Measurements from ENCODE around the gene IQUB. TPM values are rescaled to one million over a fixed set of nuclear protein-coding genes. Genes with fewer than 3 reads are reported as not detected.

The IQUB gene
- total and polyA plus RNA-seq, 10 donors, result 0.05 to 1.0 (median 0.35) TPM

DNA sequence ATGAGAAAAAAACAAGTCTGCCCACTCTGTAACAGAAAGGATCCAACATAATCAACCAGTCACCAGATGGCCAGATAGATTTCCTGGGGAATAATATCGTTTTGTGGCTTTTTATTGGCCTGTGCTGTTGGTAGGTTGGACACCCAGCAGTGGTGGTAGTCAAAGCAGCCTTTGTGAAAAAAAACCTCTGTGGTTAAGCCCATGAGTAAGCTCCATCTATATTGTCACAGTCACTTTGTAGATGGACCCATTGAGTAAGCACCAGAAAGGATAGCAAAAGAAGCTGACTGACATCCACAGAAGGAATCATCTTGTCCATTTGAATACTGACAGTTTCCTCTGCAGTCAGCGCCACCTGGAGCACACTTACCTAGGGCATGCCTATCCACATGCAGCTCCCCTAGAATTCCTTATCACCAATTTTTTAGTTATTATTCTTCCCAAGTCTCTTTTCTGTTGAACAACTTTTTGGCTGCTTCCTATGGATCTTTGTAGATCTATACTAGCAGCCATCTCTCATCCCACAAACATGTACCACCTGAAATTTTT, 96.9 kb downstream of the IQUB start:
- Histone ChIP-seq H3K36me3 (no peaks in the 10 kb centered on the region), H3K4me3 (no peak overlapping the region), H3K4me1 (no peaks in the 10 kb centered on the region), H3K9me3 (no peaks in the 10 kb centered on the region), H3K27me3 (replicated peaks in 1 of 7) (no peaks in the 10 kb centered on the region), H3K27ac (no peak overlapping the region)
- 71 to 81% (median 74%) methylated on average over 2 of the region's 2 CpGs for WGBS, 5 donors
- no peak for DNase-seq
- intact Hi-C loops (cut with DNase I; ENCODE audit: low total_unique reads), result no loop called here
- no peak for TF ChIP-seq POLR2AphosphoS5 (IDR thresholded peaks at IDR 0.05)
- no peak for TF ChIP-seq POLR2A (IDR thresholded peaks at IDR 0.05)
- no peak for TF ChIP-seq CTCF (IDR thresholded peaks at IDR 0.05 in 8 of 11, conservative IDR thresholded peaks at IDR 0.05 in 3 of 11)

GRCh38 chr7:123435080-123435700, 99.2 kb downstream of the IQUB start:
- Histone ChIP-seq H3K27me3 (replicated peaks in 1 of 7) (no peaks in the 10 kb centered on the region), H3K27ac (no peak overlapping the region), H3K36me3 (no peaks in the 10 kb centered on the region), H3K9me3 (no peaks in the 10 kb centered on the region), H3K4me3 (no peak overlapping the region), H3K4me1 (no peaks in the 10 kb centered on the region)
- no peak for TF ChIP-seq POLR2AphosphoS5 (IDR thresholded peaks at IDR 0.05)
- TF ChIP-seq CTCF (IDR thresholded peaks at IDR 0.05 in 8 of 11, conservative IDR thresholded peaks at IDR 0.05 in 3 of 11), result no peak
- no peak for TF ChIP-seq POLR2A (IDR thresholded peaks at IDR 0.05)
- intact Hi-C loops (cut with DNase I; ENCODE audit: low total_unique reads), result no loop called here
- WGBS, 5 donors, result 83 to 89% (median 85%) methylated on average over 4 of the region's 4 CpGs
- no peak for DNase-seq

DNA sequence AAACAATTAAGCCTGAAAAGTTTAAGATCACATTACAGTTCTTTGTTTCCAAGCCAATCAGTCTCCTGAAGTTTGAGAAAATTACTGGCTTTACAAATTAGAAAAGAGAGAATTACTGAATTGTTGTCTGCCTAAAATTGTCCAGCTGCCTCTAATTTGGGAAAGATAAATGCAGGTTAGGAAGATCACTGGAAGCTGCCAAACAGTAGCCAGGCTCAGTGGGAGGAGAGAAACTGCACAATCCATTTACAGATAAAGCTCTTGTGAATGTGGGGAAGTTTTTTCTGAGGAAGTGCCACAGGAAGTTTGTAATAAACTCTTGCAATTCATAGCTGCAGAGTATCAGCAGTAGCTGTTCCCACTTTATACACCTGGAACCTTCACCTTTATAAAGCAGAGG, 100.7 kb downstream of the IQUB start:
- H3K9me3 ChIP-seq, result peaks cover 0 to 5% (median 0%) of the 10 kb centered on the region in 8 donors
- TF ChIP-seq POLR2A (IDR thresholded peaks at IDR 0.05), result no peak
- TF ChIP-seq POLR2AphosphoS5 (IDR thresholded peaks at IDR 0.05), result no peak
- TF ChIP-seq CTCF (IDR thresholded peaks at IDR 0.05 in 8 of 11, conservative IDR thresholded peaks at IDR 0.05 in 3 of 11), result no peak
- H3K27ac ChIP-seq, result no peak overlapping the region
- H3K4me3 ChIP-seq, result no peak overlapping the region
- H3K27me3 ChIP-seq (replicated peaks in 1 of 7), result no peaks in the 10 kb centered on the region
- intact Hi-C loops (cut with DNase I; ENCODE audit: low total_unique reads), result no loop called here
- DNase-seq, result no peak
- no peaks in the 10 kb centered on the region for H3K36me3 ChIP-seq
- no peaks in the 10 kb centered on the region for H3K4me1 ChIP-seq

DNA sequence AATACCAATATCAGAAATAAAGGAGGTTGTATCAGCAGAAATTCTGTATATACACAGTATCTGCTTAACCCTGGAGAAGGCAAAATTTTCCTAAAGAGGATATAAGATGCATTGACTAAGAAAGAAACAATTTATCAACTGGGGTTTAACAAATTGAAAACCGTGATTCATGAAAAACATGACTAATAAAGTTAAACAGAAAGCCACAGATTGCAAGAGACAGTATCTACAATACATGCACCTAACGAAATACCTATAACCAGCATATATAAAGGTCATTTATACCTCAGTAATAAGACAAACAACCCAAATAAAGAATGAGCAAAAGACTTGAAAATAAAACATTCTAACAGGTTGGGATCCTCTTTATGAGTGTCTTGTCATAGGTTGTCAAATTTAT, 101.8 kb downstream of the IQUB start:
- DNase-seq, result no peak
- WGBS, 5 donors, result 61 to 80% (median 64%) methylated on average over 2 of the region's 2 CpGs
- no peak overlapping the region for H3K4me3 ChIP-seq
- H3K4me1 ChIP-seq, result no peaks in the 10 kb centered on the region
- intact Hi-C loops (cut with DNase I; ENCODE audit: low total_unique reads), result no loop called here
- no peaks in the 10 kb centered on the region for H3K27me3 ChIP-seq (replicated peaks in 1 of 7)
- no peaks in the 10 kb centered on the region for H3K36me3 ChIP-seq
- peaks cover 0 to 5% (median 0%) of the 10 kb centered on the region in 8 donors for H3K9me3 ChIP-seq
- TF ChIP-seq CTCF (IDR thresholded peaks at IDR 0.05 in 8 of 11, conservative IDR thresholded peaks at IDR 0.05 in 3 of 11), result no peak
- TF ChIP-seq POLR2AphosphoS5 (IDR thresholded peaks at IDR 0.05), result no peak
- TF ChIP-seq POLR2A (IDR thresholded peaks at IDR 0.05), result no peak
- no peak overlapping the region for H3K27ac ChIP-seq

Data from spleen (tissue), 11 donors.